NCI-H2196 (cell line): Measurements from ENCODE around the gene TMC5.
A peak's percentile ranks its signal among the peaks of the same experiment; 100 is the strongest.

Experiments
- DNase-seq: peaks from one replicate; lab custom pipeline; 2025; ENCODE audit not compliant: unreplicated experiment; lab: John Stamatoyannopoulos, UW

TMC5 gene

DNA sequence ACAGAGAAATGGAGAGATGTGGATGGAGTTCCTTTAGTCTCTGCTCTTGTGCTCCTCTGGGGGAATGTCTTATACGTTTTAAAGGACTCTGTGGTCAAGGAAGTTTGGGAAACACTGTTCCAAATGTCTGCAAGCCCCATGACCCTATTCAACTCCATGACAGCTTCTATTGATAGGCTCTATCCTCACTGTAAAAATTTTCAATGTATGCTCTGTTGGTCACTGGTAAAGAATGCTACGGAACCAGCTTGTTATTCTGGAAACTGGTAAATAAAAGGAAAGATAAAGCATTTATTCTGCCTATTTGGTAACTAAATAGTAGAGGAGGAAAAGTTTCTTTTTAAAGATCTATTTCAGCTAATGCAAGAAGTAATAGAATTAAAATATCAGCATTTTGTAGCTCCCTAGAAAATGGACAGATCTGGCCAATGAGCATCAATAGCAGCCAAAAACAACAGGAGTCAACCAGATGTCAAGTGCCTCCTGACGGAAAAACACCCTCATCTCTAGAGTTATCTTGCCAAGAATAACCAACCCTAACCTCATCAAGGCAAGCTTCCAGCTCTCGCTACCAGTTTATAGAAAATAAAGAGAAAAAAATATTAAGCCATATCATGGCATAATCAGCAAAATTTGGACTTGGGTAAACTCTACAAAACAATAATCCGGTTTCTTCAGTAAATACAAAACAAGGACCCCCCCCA, 88.1 kb downstream of the TMC5 start:
- peak; percentile 73 for DNase-seq

- no peak for DNase-seq
Measured at GRCh38 chr16:19506965-19507364, 89.3 kb downstream of the TMC5 start.

DNA sequence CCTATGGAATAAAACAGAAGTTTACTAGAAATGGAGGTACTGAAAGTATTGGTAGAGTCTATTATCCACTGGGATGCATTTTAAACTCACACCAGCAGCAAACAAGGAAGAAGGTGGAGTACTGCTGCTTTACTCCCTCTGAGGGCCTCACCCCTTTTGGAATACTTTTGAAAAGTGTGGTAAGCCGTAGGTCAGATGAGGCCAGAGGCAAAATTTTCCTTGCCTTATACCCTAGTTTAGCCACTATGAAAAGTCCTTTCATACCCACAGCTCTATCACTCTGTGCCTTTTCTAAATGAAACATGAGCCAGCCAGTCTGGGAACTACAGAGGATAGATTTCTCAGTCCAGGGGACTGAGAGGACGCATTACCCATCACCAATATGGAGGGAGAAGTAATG, 90.2 kb downstream of the TMC5 start:
- no peak for DNase-seq

- DNase-seq: no peak
Measured at GRCh38 chr16:19512297-19512696, 94.6 kb downstream of the TMC5 start.

- DNase-seq: no peak
Measured at GRCh38 chr16:19513377-19514053, 95.8 kb downstream of the TMC5 start.

DNA sequence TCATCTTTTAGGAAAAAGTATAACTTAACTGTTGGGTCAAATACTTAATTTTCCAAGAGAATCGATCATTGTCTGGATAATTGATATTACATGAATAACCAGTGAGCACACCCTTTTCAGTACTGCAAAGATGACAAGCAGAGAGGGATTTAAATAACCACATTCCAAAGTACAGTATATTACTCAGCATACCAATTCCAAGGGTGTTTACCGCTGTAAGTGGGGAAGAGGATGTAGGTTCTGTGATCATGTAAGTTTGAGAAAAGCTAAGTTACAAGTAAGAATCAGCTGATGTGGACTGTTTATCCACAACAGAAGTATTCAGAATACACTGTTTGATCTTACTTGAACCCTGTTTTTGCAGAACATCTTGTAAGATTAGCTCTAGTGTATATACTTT, 98.1 kb downstream of the TMC5 start:
- no peak for DNase-seq

GRCh38 chr16:19517424-19518089, 99.9 kb downstream of the TMC5 start:
- DNase-seq: peak; percentile 49

- no peak for DNase-seq
Measured at GRCh38 chr16:19518388-19518787, 100.7 kb downstream of the TMC5 start.

DNA sequence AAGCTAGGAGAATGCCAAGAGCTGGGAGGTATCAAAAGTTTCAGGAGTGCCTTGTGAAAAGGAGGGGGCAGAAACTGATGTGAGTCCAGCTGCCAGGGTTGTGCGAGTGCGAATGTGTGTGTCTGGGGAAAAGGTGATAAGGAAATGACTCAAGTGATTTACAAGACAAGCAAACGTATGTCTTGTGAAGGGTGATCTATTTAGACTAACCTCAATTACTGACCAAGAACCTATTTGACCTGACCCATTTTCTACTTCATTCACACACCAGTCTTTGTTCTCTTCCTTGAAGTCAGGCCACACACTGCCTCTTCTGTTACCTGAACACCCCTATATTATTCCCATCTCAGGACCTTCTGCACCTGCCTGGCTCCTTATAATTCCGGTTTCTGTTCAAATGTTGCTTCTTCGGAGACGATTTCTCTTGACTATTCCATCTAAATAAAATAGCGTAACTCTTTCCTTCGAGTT, 103.2 kb downstream of the TMC5 start:
- DNase-seq: no peak

DNA sequence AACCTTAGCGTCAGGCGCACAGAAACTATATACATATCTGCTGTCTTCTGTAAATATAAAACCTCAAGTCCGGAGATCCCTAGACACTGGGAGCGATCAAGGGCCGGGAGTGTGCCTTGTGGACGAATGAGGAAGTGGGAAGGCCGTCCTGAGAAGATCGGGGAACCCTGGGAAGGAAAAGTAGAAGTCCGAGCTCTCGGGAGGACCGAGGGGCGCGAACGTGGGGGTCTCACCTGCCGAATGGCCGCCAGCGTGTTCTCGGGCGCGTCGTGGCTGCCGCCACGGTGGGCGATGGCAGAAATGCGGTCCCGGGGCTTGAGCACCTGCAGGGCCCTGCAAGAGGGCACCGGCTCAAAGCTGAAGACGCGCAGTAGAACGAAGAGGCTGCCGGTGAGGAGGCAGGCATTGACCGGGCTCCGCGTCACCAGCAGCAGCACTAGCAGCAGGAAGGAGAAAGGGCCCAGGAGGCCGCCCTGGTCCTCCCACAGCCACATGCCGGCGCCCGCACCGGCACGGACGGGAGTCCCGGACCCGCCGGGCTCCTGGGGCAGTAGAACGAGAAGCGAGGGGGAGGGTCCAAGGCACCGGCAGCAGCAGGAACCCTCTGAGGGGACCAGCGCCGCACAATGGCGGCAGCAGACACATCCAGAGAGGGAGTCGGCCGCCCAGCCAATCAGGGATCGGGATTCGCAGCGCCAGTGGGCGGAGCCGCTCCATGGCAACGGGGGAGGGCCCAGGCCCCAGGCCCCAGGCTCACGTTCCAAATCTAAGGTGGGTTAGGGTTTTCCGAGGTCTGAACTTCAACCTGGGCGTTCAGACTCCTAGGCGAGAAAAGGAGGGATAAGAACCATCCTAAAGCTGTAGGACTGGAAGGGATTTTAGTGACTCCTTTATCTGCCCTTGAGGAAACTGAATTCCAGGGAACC, 104.1 kb downstream of the TMC5 start, which contains the start of gene GDE1:
TSS of gene GDE1 (minus strand) at position 628 of the 926 bp plus-strand sequence. CDS start at position 494, 134 bp downstream.
- DNase-seq: peak; percentile 93

GRCh38 chr16:19522397-19522732, 104.7 kb downstream of the TMC5 start:
- DNase-seq: no peak

GRCh38 chr16:19522760-19523159, 105.1 kb downstream of the TMC5 start:
- no peak for DNase-seq

- DNase-seq: no peak
Measured at GRCh38 chr16:19523184-19523558, 105.5 kb downstream of the TMC5 start.

DNA sequence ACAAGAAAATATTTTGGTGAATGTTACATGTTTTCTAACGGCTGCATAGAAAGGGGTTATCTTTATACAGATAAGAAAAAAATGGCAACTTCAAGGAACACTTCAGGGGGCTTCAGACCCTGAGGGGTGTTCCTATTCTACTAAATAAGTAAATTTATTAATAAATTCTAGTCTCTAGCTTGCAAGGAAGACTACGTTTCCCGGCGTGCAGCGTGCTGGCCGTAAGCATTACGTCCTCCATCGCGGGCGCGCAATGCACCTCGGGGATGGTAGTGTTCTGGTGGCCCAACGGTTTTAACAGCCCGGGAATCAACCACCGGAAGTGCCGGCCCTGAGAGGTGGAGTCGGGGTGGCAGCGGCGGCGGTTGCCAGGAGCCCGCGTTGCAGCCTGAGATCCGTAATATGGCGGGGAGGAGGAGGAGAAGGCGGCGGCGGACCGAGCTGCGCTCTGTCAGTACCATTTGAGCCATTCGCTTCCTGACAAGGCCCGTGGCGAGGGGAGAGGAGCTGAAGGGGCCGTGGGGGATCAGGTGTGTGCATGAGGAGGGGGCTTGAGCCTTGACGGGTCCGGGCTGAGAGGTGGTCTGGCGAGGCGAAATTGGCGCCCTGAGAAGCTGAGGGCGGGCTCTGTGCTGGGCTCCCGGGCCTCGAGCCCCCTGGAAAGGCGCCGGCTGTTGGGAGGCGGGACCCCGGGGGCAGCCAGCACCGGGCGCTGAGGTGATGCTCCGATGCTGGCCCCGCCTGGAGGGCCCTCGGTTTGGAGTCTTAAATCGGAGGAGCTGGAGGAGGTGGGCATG, 106.1 kb downstream of the TMC5 start, which contains the start of gene CCP110:
TSS of gene CCP110 (plus strand) at position 384 of the 797 bp plus-strand sequence. CDS start 3,940 bp downstream, outside the sequence.
- DNase-seq: peak; percentile 98

GRCh38 chr16:19524356-19524615, 106.6 kb downstream of the TMC5 start:
- no peak for DNase-seq

GRCh38 chr16:19524616-19525384, 107.1 kb downstream of the TMC5 start:
- DNase-seq: no peak

DNA sequence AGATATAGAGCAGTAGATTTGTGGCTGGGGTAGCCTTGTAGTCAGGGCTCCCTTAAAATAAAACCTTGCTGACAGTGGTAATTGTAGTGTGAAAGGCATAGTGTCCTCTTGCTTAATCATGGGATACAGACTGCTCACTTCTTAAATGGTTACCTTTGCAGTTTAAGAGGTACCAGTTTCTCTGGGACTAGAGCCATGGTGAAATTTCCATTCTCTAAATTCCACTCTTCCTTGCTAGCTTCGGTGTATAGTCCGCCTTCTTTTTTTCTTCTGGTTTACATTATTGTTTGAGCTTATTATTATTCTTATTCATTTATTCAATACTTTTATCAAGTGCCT, 107.7 kb downstream of the TMC5 start:
- DNase-seq: no peak

- no peak for DNase-seq
Measured at GRCh38 chr16:19527161-19527560, 109.5 kb downstream of the TMC5 start.

- no peak for DNase-seq
Measured at GRCh38 chr16:19528666-19529065, 111.0 kb downstream of the TMC5 start.

DNA sequence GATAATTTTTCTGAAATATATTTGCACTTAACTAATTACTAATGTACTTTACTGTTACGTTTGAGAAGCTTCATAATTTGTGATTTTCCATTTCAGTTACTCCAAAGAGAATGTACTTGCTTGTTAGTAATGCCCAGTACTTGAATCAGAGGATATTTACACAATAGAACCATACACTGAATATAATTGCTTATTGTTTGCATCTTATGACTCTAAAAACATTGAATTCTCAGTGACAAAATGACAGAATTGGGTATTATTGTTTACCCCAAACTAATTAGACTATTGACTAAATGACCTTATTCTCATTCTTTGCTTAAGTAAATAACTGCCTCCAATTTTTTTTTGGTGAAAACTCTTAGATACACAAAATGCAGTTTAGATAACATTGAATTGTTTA, 114.9 kb downstream of the TMC5 start:
- no peak for DNase-seq
